Skeletal muscle cell (primary cell): Measurements from ENCODE around the gene RSKR.
"Not testable (repeated sequence)": the region's sequence is repeated elsewhere in the genome, so short reads cannot be mapped to it uniquely, and the experiment has no call there.

Source experiments
- DNase-seq: peaks from one replicate; pipeline ENCODE4 v3.0.0-alpha.2; 2010; ENCODE audit warnings: low read depth
- H3K4me3 ChIP-seq: 2 replicates; pipeline ENCODE4 v1.5.1; 2011; ENCODE audit warnings: low read depth, mild to moderate bottlenecking, control low read depth, low read length, moderate library complexity

RSKR gene

GRCh38 chr17:28613931-28614381 lies at the start of gene RSKR:
RSKR (minus strand) TSS chr17:28614185; CDS start chr17:28614161, 24 bp downstream.
- H3K4me3 ChIP-seq: no peak within 1 kb of the TSS
- DNase-seq: no peak

GRCh38 chr17:28663723-28664122 lies 49.7 kb upstream of the RSKR start:
- H3K4me3 ChIP-seq: no peak overlapping the region
- DNase-seq: no peak

- H3K4me3 ChIP-seq: peak overlapping the region; percentile 98
- DNase-seq: no peak
These were observed 48.5 kb upstream of the RSKR start for GRCh38 chr17:28662527-28662829.

- peak; percentile 37 for DNase-seq
- H3K4me3 ChIP-seq: peak within 1 kb of the TSS; percentile 98
These were observed 47.9 kb upstream of the RSKR start, which contains the start of the genes SDF2 and SUPT6H for GRCh38 chr17:28661635-28662526. SDF2 (minus strand) TSS chr17:28661906; CDS start chr17:28661876, 30 bp downstream. SUPT6H (plus strand) TSS chr17:28662205; CDS start chr17:28673402, 11,197 bp downstream.

GRCh38 chr17:28659497-28659881 lies 45.5 kb upstream of the RSKR start:
- not testable (repeated sequence) for H3K4me3 ChIP-seq, DNase-seq

GRCh38 chr17:28658766-28659496 lies 44.9 kb upstream of the RSKR start:
- not testable (repeated sequence) for H3K4me3 ChIP-seq

GRCh38 chr17:28658342-28658741 lies 44.4 kb upstream of the RSKR start:
- H3K4me3 ChIP-seq, DNase-seq: not testable (repeated sequence)

More at GRCh38 chr17:28658766-28659496, 44.9 kb upstream of the RSKR start:
- DNase-seq: not testable (repeated sequence)

GRCh38 chr17:28657756-28658155 lies 43.8 kb upstream of the RSKR start:
- no peak overlapping the region for H3K4me3 ChIP-seq
- no peak for DNase-seq

GRCh38 chr17:28655160-28655559 lies 41.2 kb upstream of the RSKR start:
- H3K4me3 ChIP-seq: no peak overlapping the region
- no peak for DNase-seq

- DNase-seq: no peak
- no peak overlapping the region for H3K4me3 ChIP-seq
These were observed 34.7 kb upstream of the RSKR start for GRCh38 chr17:28648698-28649097.

GRCh38 chr17:28646039-28646754 lies 32.2 kb upstream of the RSKR start:
- no peak overlapping the region for H3K4me3 ChIP-seq
- no peak for DNase-seq

- peak overlapping the region; percentile 90 for H3K4me3 ChIP-seq
- DNase-seq: no peak
These were observed 31.6 kb upstream of the RSKR start for GRCh38 chr17:28645576-28645939.

GRCh38 chr17:28644787-28645575 lies 31.0 kb upstream of the RSKR start, which contains the start of gene BLTP2:
BLTP2 (minus strand) TSS chr17:28645158; CDS start chr17:28645056, 102 bp downstream.
- H3K4me3 ChIP-seq: peak within 1 kb of the TSS; percentile 90
- DNase-seq: peak; percentile 82

- no peak for DNase-seq
- peak overlapping the region; percentile 90 for H3K4me3 ChIP-seq
These were observed 30.2 kb upstream of the RSKR start for GRCh38 chr17:28643983-28644786.

GRCh38 chr17:28641579-28641978 lies 27.6 kb upstream of the RSKR start:
- H3K4me3 ChIP-seq: no peak overlapping the region
- DNase-seq: no peak

- H3K4me3 ChIP-seq: no peak overlapping the region
- no peak for DNase-seq
These were observed 21.5 kb upstream of the RSKR start for GRCh38 chr17:28635506-28635905.

- DNase-seq: no peak
- no peak overlapping the region for H3K4me3 ChIP-seq
These were observed 20.4 kb upstream of the RSKR start for GRCh38 chr17:28634206-28634865.

GRCh38 chr17:28626818-28627217 lies 12.8 kb upstream of the RSKR start:
- no peak for DNase-seq
- H3K4me3 ChIP-seq: no peak overlapping the region
